OCI-LY1 (cell line): Measurements from ENCODE around the gene BTBD2.

Experiments used
- H2AFZ ChIP-seq: fragments of 200-600 bp; sonication (generic), shearing (Covaris generic); 2 replicates; pipeline ENCODE4 v1.6.0; 2014; ENCODE audit warnings: antibody characterized with exemption, mild to moderate bottlenecking, low read length
- H3F3A ChIP-seq: fragments of 200-600 bp; sonication (generic), shearing (Covaris generic); 2 replicates; pipeline ENCODE4 v1.6.0; 2014; ENCODE audit warnings: mild to moderate bottlenecking, antibody characterized with exemption, low read length, moderate library complexity; ENCODE audit not compliant: insufficient read depth
- H3K27ac ChIP-seq: fragments of 200-600 bp; sonication (generic); 2 replicates; pipeline ENCODE4 v1.5.1; 2014; ENCODE audit warnings: low read length, mixed run types, mild to moderate bottlenecking, low read depth; ENCODE audit not compliant: poor library complexity, severe bottlenecking
- H3K27me3 ChIP-seq: fragments of 200-600 bp; sonication (generic); 2 replicates; pipeline ENCODE4 v1.6.0; 2014; ENCODE audit warnings: antibody characterized with exemption, mild to moderate bottlenecking, low read length, moderate library complexity; ENCODE audit not compliant: insufficient read depth
- H3K36me3 ChIP-seq: fragments of 200-600 bp; sonication (generic); 2 replicates; pipeline ENCODE4 v1.6.1; 2014; ENCODE audit warnings: mild to moderate bottlenecking, antibody characterized with exemption, low read length, moderate library complexity, mixed read lengths; ENCODE audit not compliant: insufficient read depth
- H3K4me1 ChIP-seq: fragments of 200-600 bp; sonication (generic); 2 replicates; pipeline ENCODE4 v1.5.1; 2014; ENCODE audit warnings: mild to moderate bottlenecking, low read length, moderate library complexity; ENCODE audit not compliant: insufficient read depth, severe bottlenecking
- H3K4me2 ChIP-seq: fragments of 200-600 bp; sonication (generic), shearing (Covaris generic); 2 replicates; pipeline ENCODE4 v1.6.1; 2014; ENCODE audit warnings: low read length
- H3K4me3 ChIP-seq: fragments of 200-600 bp; sonication (generic); 2 replicates; pipeline ENCODE4 v1.5.1; 2014; ENCODE audit warnings: low read length, low read depth, mild to moderate bottlenecking, mixed read lengths; ENCODE audit not compliant: poor library complexity, severe bottlenecking
- H3K79me2 ChIP-seq: fragments of 200-600 bp; shearing (Covaris generic); 2 replicates; pipeline ENCODE4 v1.6.1; 2016; ENCODE audit warnings: mixed run types, low read length, mixed read lengths; ENCODE audit not compliant: insufficient read depth
- H3K9ac ChIP-seq: fragments of 200-600 bp; sonication (generic), shearing (Covaris generic); 2 replicates; pipeline ENCODE4 v1.6.1; 2014; ENCODE audit warnings: mild to moderate bottlenecking, low read length, mixed read lengths
- H3K9me2 ChIP-seq: fragments of 200-600 bp; sonication (generic), shearing (Covaris generic); 2 replicates; pipeline ENCODE4 v1.6.1; 2014; ENCODE audit warnings: low read depth, mild to moderate bottlenecking, low read length, mixed read lengths
- H3K9me3 ChIP-seq: fragments of 200-600 bp; shearing (Covaris generic); 2 replicates; pipeline ENCODE4 v1.6.1; 2014; ENCODE audit warnings: low read length, mixed read lengths
- H4K20me1 ChIP-seq: fragments of 200-600 bp; sonication (generic), shearing (Covaris generic); 2 replicates; pipeline ENCODE4 v1.6.0; 2016; ENCODE audit warnings: mild to moderate bottlenecking, low read length; ENCODE audit not compliant: insufficient read depth
- EZH2 ChIP-seq: fragments of 200-600 bp; sonication (generic), shearing (Covaris generic); IDR thresholded peaks from 2 replicates; pipeline ENCODE4 v1.8.0; 2017; ENCODE audit warnings: borderline replicate concordance, mixed run types, mild to moderate bottlenecking, antibody characterized with exemption, low read length, moderate library complexity, mixed read lengths
- TF ChIP-seq, protein P1 (sequence below): fragments of 200-600 bp; sonication (generic), shearing (Covaris generic); IDR thresholded peaks from 2 replicates; pipeline ENCODE4 v1.5.1; 2017; ENCODE audit warnings: mild to moderate bottlenecking, antibody characterized with exemption, low read length, moderate library complexity, mixed read lengths

Gene BTBD2

GRCh38 chr19:2021453-2022140 lies 6.1 kb upstream of the BTBD2 start:
- Histone ChIP-seq H3K9me2 (no peaks in the 10 kb centered on the region), H3K27me3 (no peaks in the 10 kb centered on the region), H4K20me1 (no peaks in the 10 kb centered on the region), H3K36me3 (no peaks in the 10 kb centered on the region; the same call in 1 of the 2 replicates), H3K4me1 (peaks cover under 1% of the 10 kb centered on the region), H3K4me3 (no peak overlapping the region), H3K79me2 (no peaks in the 10 kb centered on the region), H3K9me3 (no peaks in the 10 kb centered on the region), H3F3A (no peaks in the 10 kb centered on the region), H3K9ac (no peak overlapping the region), H3K27ac (no peak overlapping the region), H2AFZ (no peak overlapping the region), H3K4me2 (no peak overlapping the region)
- TF ChIP-seq, protein P1, sequence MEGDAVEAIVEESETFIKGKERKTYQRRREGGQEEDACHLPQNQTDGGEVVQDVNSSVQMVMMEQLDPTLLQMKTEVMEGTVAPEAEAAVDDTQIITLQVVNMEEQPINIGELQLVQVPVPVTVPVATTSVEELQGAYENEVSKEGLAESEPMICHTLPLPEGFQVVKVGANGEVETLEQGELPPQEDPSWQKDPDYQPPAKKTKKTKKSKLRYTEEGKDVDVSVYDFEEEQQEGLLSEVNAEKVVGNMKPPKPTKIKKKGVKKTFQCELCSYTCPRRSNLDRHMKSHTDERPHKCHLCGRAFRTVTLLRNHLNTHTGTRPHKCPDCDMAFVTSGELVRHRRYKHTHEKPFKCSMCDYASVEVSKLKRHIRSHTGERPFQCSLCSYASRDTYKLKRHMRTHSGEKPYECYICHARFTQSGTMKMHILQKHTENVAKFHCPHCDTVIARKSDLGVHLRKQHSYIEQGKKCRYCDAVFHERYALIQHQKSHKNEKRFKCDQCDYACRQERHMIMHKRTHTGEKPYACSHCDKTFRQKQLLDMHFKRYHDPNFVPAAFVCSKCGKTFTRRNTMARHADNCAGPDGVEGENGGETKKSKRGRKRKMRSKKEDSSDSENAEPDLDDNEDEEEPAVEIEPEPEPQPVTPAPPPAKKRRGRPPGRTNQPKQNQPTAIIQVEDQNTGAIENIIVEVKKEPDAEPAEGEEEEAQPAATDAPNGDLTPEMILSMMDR: no peak

DNA sequence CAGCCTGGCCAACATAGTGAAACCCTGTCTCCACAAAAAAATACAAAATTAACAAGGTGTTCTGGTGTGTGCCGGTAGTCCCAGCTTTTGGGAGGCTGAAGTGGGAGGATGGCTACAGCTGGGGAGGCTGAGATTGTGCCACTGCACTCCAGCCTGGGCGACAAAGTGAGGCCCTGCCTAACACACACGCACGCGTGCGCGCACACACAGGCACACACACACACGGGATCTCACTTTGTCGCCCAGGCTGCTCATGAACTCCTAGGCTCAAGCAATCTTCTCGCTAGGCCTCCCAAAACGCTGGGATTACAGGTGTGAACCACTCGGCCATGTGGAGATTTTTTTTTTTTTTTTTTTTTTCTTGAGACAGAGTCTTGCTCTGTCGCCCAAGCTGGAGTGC lies 3.2 kb upstream of the BTBD2 start:
- H3K27me3 ChIP-seq: no peaks in the 10 kb centered on the region
- H4K20me1 ChIP-seq: no peaks in the 10 kb centered on the region
- no peaks in the 10 kb centered on the region for H3F3A ChIP-seq
- H3K36me3 ChIP-seq: no peaks in the 10 kb centered on the region
- no peak overlapping the region for H3K4me3 ChIP-seq
- TF ChIP-seq, protein P1: no peak
- TF ChIP-seq EZH2: no peak
- no peak overlapping the region for H3K27ac ChIP-seq
- H3K79me2 ChIP-seq: no peaks in the 10 kb centered on the region
- H2AFZ ChIP-seq: no peak overlapping the region
- H3K4me1 ChIP-seq: peaks cover 14% of the 10 kb centered on the region
- H3K9me3 ChIP-seq: no peaks in the 10 kb centered on the region
- H3K9me2 ChIP-seq: no peaks in the 10 kb centered on the region
- no peak overlapping the region for H3K9ac ChIP-seq
- H3K4me2 ChIP-seq: no peak overlapping the region

GRCh38 chr19:2016041-2016807 lies 710 bp upstream of the BTBD2 start:
- H3K27me3 ChIP-seq: no peaks in the 10 kb centered on the region
- no peaks in the 10 kb centered on the region for H3K9me3 ChIP-seq
- H3K79me2 ChIP-seq: no peaks in the 10 kb centered on the region
- H3K36me3 ChIP-seq: no peaks in the 10 kb centered on the region
- H3K27ac ChIP-seq: no peak overlapping the region
- no peaks in the 10 kb centered on the region for H4K20me1 ChIP-seq
- peak overlapping the region; percentile 68 for H3K4me3 ChIP-seq
- peak overlapping the region; percentile 65; the same call in 1 of the 2 replicates for H3K9ac ChIP-seq
- H3K9me2 ChIP-seq: no peaks in the 10 kb centered on the region
- H3F3A ChIP-seq: no peaks in the 10 kb centered on the region
- H3K4me2 ChIP-seq: peak overlapping the region; percentile 78
- H2AFZ ChIP-seq: no peak overlapping the region
- TF ChIP-seq, protein P1: no peak
- no peak for TF ChIP-seq EZH2
- peaks cover 14% of the 10 kb centered on the region for H3K4me1 ChIP-seq
